GM13977 (cell line): ENCODE measurements around the gene ALG12.

Experiments used
- DNase-seq: peaks from one replicate; pipeline ENCODE4 v3.0.0; 2012; ENCODE audit warnings: low spot score
- in situ Hi-C: fragments of 300-500 bp; cut with MboI; formaldehyde crosslinking; loops from one replicate; pipeline ENCODE4 v1.12.0; 2022; ENCODE audit warnings: low sequenced_read_pairs, low pct_unique_long_range_greater_than_20kb, mixed read lengths, inconsistent platforms; ENCODE audit not compliant: unreplicated experiment
- TF ChIP-seq, protein P1 (sequence below): IDR thresholded peaks from 2 replicates; pipeline ENCODE4 v1.5.1; 2012; ENCODE audit warnings: mild to moderate bottlenecking, control low read depth; ENCODE audit not compliant: insufficient read depth; ENCODE audit errors: extremely low read depth, missing control alignments

ALG12 gene

DNA sequence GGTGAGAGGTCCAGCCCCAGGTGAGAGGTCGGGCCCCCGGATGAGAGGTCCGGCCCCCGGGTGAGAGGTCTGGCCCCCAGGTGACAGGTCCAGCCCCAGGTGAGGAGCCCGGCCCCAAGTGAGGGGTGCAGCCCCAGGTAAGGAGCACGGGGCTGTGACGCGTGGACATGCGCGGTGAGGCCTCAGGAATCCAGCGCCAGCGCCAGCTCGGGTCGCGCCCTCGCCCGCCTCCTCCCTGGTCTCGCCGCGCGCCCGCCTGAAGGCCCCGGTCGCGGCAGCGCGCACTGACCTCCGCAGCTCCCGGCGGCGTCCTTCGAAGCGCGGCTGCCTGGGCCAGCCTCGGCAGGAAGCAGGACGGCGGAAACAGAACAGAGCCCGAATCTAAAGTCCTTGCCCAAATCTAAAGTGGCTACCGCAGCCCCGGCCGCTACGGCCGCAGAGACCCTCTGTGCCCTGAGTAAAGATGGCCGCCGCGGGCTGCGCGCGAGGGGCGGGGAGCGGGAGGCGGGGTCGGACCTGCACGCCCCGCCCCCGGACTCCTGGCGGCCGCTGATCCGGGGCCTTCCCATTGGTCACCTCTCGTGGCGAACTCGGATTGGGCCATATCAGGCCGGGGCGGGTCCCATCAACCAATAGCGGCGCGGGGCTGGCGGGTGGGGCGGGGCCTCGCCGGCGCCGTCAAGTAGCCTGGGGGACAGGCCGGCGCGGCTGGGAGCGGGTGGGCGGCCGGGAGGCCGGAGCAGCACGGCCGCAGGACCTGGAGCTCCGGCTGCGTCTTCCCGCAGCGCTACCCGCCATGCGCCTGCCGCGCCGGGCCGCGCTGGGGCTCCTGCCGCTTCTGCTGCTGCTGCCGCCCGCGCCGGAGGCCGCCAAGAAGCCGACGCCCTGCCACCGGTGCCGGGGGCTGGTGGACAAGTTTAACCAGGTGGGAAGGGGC lies at the start of gene ALG12, which contains the start of gene CRELD2:
TSS of gene ALG12 (minus strand) at position 465 of the 937 bp plus-strand sequence. CDS start 4,673 bp downstream, outside the sequence.
TSS of gene CRELD2 (plus strand) at position 661 of the 937 bp plus-strand sequence. CDS start at position 797, 136 bp downstream.
- TF ChIP-seq, protein P1, sequence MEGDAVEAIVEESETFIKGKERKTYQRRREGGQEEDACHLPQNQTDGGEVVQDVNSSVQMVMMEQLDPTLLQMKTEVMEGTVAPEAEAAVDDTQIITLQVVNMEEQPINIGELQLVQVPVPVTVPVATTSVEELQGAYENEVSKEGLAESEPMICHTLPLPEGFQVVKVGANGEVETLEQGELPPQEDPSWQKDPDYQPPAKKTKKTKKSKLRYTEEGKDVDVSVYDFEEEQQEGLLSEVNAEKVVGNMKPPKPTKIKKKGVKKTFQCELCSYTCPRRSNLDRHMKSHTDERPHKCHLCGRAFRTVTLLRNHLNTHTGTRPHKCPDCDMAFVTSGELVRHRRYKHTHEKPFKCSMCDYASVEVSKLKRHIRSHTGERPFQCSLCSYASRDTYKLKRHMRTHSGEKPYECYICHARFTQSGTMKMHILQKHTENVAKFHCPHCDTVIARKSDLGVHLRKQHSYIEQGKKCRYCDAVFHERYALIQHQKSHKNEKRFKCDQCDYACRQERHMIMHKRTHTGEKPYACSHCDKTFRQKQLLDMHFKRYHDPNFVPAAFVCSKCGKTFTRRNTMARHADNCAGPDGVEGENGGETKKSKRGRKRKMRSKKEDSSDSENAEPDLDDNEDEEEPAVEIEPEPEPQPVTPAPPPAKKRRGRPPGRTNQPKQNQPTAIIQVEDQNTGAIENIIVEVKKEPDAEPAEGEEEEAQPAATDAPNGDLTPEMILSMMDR, result no peak
- in situ Hi-C loops, result no loop called here

DNA sequence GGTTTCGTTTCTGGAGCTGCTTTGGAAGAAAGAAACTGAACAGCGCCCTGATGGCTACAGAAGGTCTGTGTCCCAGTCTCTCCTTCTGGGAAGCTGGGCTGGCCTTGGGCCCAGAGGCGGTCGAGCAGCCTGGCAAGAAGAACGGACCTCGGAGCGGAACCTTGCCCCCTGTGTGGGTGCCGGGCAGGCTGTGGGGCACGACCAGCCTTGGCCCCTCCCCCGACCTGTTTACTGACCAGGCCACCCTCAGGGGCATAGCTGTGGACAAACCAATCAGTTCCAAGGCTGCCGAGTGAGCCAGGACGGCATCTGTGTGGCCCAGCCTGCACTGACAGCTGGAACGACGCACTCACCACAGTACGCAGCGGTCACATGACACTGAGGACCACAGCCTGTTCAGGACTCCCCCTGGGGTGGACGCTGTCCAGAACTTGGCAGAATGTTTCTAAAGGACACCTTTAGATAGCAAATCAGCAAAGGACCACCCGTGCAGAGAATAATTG lies 49.5 kb upstream of the ALG12 start:
- in situ Hi-C loops, result no loop called here
- TF ChIP-seq, protein P1, result no peak
- DNase-seq, result no peak

More for the DNA sequence above, at the start of gene ALG12, which contains the start of gene CRELD2:
- peak; percentile 100 for DNase-seq

DNA sequence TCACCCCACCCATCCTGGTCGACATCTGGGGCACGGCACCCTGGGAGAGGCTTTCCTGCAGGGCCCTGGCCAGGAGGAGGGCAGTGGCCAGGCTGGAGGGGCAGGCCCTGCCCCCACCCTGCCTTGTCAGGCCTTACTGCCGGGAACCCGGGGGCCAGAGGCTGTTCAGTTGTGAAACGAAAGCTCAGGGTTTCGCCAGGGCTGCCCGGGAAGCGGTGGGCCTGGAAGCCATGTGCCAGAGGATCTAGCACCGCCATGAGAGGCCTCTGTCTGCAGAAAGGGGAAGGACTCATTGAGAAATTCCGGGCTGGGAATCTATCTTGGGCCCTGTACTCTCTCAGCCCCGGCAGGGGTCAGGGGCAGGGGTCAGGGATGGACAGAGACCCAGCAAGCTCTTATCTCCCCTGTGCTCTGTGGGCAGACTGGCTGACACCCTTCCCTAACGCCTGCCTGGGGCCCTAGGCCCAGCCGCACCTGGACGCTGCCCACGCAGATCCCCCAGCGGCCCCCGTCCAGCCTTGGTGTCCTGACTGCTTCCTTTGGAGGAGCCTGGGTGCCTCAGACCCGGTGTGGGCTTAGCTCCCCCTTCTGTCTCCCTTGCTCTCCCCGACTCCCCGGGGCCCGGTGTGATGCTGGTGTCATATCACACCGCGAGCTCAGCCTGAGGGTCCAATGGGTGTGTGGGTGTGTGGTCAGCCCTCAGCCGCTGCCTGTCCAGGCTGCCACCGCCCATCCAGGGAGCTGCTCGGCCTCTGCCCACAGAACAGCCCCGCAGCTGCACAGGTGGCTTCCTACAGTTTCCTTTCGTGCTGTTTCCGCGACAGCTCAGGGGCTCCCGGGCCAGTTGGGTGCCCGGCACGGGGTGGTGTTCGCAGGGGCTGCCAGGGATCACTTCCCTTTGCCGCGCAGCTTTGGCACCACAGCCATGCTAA lies 48.8 kb upstream of the ALG12 start:
- no peak for DNase-seq
- TF ChIP-seq, protein P1, result no peak
- in situ Hi-C loops, result no loop called here

GRCh38 chr22:49966041-49966773 lies 48.0 kb upstream of the ALG12 start:
- in situ Hi-C loops, result no loop called here

GRCh38 chr22:49965091-49966040 lies 47.1 kb upstream of the ALG12 start:
- in situ Hi-C loops, result no loop called here

More at GRCh38 chr22:49966041-49966773, 48.0 kb upstream of the ALG12 start:
- TF ChIP-seq, protein P1, result no peak
- no peak for DNase-seq

More at GRCh38 chr22:49965091-49966040, 47.1 kb upstream of the ALG12 start:
- no peak for DNase-seq
- TF ChIP-seq, protein P1, result no peak
